ENCODE data around the gene DLD.

GRCh38 chr7:107920048-107920772, 29.2 kb downstream of the DLD start:
- no peak for TF ChIP-seq CREB1 (IDR thresholded peaks at IDR 0.05)
- TF ChIP-seq CREB1 (CRISPR knock-in tag; IDR thresholded peaks at IDR 0.05) = no peak
- no peak for TF ChIP-seq TFE3 (CRISPR knock-in tag; IDR thresholded peaks at IDR 0.05)
- TF ChIP-seq CEBPG (CRISPR knock-in tag; IDR thresholded peaks at IDR 0.05) = no peak
- TF ChIP-seq RAD21 (CRISPR knock-in tag; IDR thresholded peaks at IDR 0.05) = no peak
- no peak for TF ChIP-seq ELK4 (CRISPR knock-in tag; IDR thresholded peaks at IDR 0.05; ENCODE audit: borderline replicate concordance)
- no peak for TF ChIP-seq NONO (IDR thresholded peaks at IDR 0.05)
- TF ChIP-seq NONO (CRISPR knock-in tag; conservative IDR thresholded peaks at IDR 0.05) = no peak

All from HepG2 (cell line).